ENCODE data around the gene PLA2G2C.

PLA2G2C gene

GRCh38 chr1:20126041-20126805 lies 60.1 kb downstream of the PLA2G2C start:
- no peak for DNase-seq
- POLR2A ChIA-PET, result no interaction called here
- Histone ChIP-seq H3K4me1 (ENCODE audit: control extremely low read depth in 1 of 4, control insufficient read depth in 4 of 4, insufficient read depth in 4 of 4, low read length in 3 of 4) (peaks cover 0 to 2% (median 0%) of the 10 kb centered on the region in 4 experiments), H3K4me3 (ENCODE audit: control insufficient read depth in 1 of 7, extremely low read depth in 1 of 7, insufficient read depth in 4 of 7, low read depth in 2 of 7, low read length in 6 of 7) (no peak overlapping the region), H3K9me3 (ENCODE audit: control extremely low read depth in 1 of 5, control insufficient read depth in 4 of 5, insufficient read depth in 2 of 5, low read depth in 1 of 5, low read length in 4 of 5) (peaks cover 0 to 10% (median 5%) of the 10 kb centered on the region in 5 experiments), H3K36me3 (ENCODE audit: control insufficient read depth in 4 of 4, insufficient read depth in 4 of 4, low read length in 3 of 4) (no peaks in the 10 kb centered on the region), H3K27ac (ENCODE audit: insufficient read depth in 1 of 2, low read depth in 1 of 2, low read length in 2 of 2, poor library complexity in 1 of 2, severe bottlenecking in 2 of 2) (no peak overlapping the region), H3K27me3 (replicated peaks in 2 of 5; ENCODE audit: control insufficient read depth in 4 of 5, insufficient read depth in 5 of 5, low read length in 4 of 5) (peaks cover 0 to 23% (median 3%) of the 10 kb centered on the region in 5 experiments)
- WGBS (ENCODE audit: insufficient coverage), result 94% methylated on average over 5 of the region's 9 CpGs
- CTCF ChIA-PET, result no interaction called here

GRCh38 chr1:20125100-20125499 lies 61.2 kb downstream of the PLA2G2C start:
- Histone ChIP-seq H3K4me3 (ENCODE audit: control insufficient read depth in 1 of 7, extremely low read depth in 1 of 7, insufficient read depth in 4 of 7, low read depth in 2 of 7, low read length in 6 of 7) (no peak overlapping the region), H3K9me3 (ENCODE audit: control extremely low read depth in 1 of 5, control insufficient read depth in 4 of 5, insufficient read depth in 2 of 5, low read depth in 1 of 5, low read length in 4 of 5) (peaks cover 0 to 10% (median 5%) of the 10 kb centered on the region in 5 experiments), H3K27me3 (replicated peaks in 2 of 5; ENCODE audit: control insufficient read depth in 4 of 5, insufficient read depth in 5 of 5, low read length in 4 of 5) (peaks cover 0 to 31% (median 8%) of the 10 kb centered on the region in 5 experiments), H3K4me1 (ENCODE audit: control extremely low read depth in 1 of 4, control insufficient read depth in 4 of 4, insufficient read depth in 4 of 4, low read length in 3 of 4) (peaks cover 0 to 2% (median 0%) of the 10 kb centered on the region in 4 experiments), H3K36me3 (ENCODE audit: control insufficient read depth in 4 of 4, insufficient read depth in 4 of 4, low read length in 3 of 4) (no peaks in the 10 kb centered on the region), H3K27ac (ENCODE audit: insufficient read depth in 1 of 2, low read depth in 1 of 2, low read length in 2 of 2, poor library complexity in 1 of 2, severe bottlenecking in 2 of 2) (no peak overlapping the region)
- ChIA-PET POLR2A (no interaction called here), CTCF (no interaction called here)
- DNase-seq, result no peak
- WGBS (ENCODE audit: insufficient coverage), result 85% methylated on average over 9 of the region's 10 CpGs

GRCh38 chr1:20124456-20125057 lies 61.8 kb downstream of the PLA2G2C start:
- peak in 2 of 3 donors; percentile 29 to 39 for DNase-seq
- Histone ChIP-seq H3K4me3 (ENCODE audit: control insufficient read depth in 1 of 7, extremely low read depth in 1 of 7, insufficient read depth in 4 of 7, low read depth in 2 of 7, low read length in 6 of 7) (no peak overlapping the region), H3K27me3 (replicated peaks in 2 of 5; ENCODE audit: control insufficient read depth in 4 of 5, insufficient read depth in 5 of 5, low read length in 4 of 5) (peaks cover 0 to 33% (median 8%) of the 10 kb centered on the region in 5 experiments), H3K27ac (ENCODE audit: insufficient read depth in 1 of 2, low read depth in 1 of 2, low read length in 2 of 2, poor library complexity in 1 of 2, severe bottlenecking in 2 of 2) (no peak overlapping the region), H3K4me1 (ENCODE audit: control extremely low read depth in 1 of 4, control insufficient read depth in 4 of 4, insufficient read depth in 4 of 4, low read length in 3 of 4) (peaks cover 0 to 2% (median 0%) of the 10 kb centered on the region in 4 experiments), H3K36me3 (ENCODE audit: control insufficient read depth in 4 of 4, insufficient read depth in 4 of 4, low read length in 3 of 4) (no peaks in the 10 kb centered on the region), H3K9me3 (ENCODE audit: control extremely low read depth in 1 of 5, control insufficient read depth in 4 of 5, insufficient read depth in 2 of 5, low read depth in 1 of 5, low read length in 4 of 5) (peaks cover 0 to 4% (median under 1%) of the 10 kb centered on the region in 5 experiments)
- CTCF ChIA-PET, result no interaction called here
- POLR2A ChIA-PET, result no interaction called here
- 86% methylated on average over 4 of the region's 7 CpGs for WGBS (ENCODE audit: insufficient coverage)

- CTCF ChIA-PET, result no interaction called here
- DNase-seq, result peak in 2 of 3 donors; percentile 34 to 50
- Histone ChIP-seq H3K4me3 (ENCODE audit: control insufficient read depth in 1 of 7, extremely low read depth in 1 of 7, insufficient read depth in 4 of 7, low read depth in 2 of 7, low read length in 6 of 7) (no peak overlapping the region), H3K9me3 (ENCODE audit: control extremely low read depth in 1 of 5, control insufficient read depth in 4 of 5, insufficient read depth in 2 of 5, low read depth in 1 of 5, low read length in 4 of 5) (peaks cover 0 to under 1% (median 0%) of the 10 kb centered on the region in 5 experiments), H3K4me1 (ENCODE audit: control extremely low read depth in 1 of 4, control insufficient read depth in 4 of 4, insufficient read depth in 4 of 4, low read length in 3 of 4) (peaks cover 0 to 2% (median 0%) of the 10 kb centered on the region in 4 experiments), H3K36me3 (ENCODE audit: control insufficient read depth in 4 of 4, insufficient read depth in 4 of 4, low read length in 3 of 4) (no peaks in the 10 kb centered on the region), H3K27me3 (replicated peaks in 2 of 5; ENCODE audit: control insufficient read depth in 4 of 5, insufficient read depth in 5 of 5, low read length in 4 of 5) (peaks cover 0 to 35% (median 8%) of the 10 kb centered on the region in 5 experiments), H3K27ac (ENCODE audit: insufficient read depth in 1 of 2, low read depth in 1 of 2, low read length in 2 of 2, poor library complexity in 1 of 2, severe bottlenecking in 2 of 2) (no peak overlapping the region)
- POLR2A ChIA-PET, result no interaction called here
- 24% methylated on average over 5 of the region's 10 CpGs for WGBS (ENCODE audit: insufficient coverage)
Measured at GRCh38 chr1:20123722-20124455, 62.4 kb downstream of the PLA2G2C start.

GRCh38 chr1:20120796-20121195 lies 65.5 kb downstream of the PLA2G2C start:
- no peak for DNase-seq
- ChIA-PET CTCF (no interaction called here), POLR2A (no interaction called here)
- WGBS (ENCODE audit: insufficient coverage), result 95% methylated on average over 4 of the region's 4 CpGs
- Histone ChIP-seq H3K36me3 (ENCODE audit: control insufficient read depth in 4 of 4, insufficient read depth in 4 of 4, low read length in 3 of 4) (no peaks in the 10 kb centered on the region), H3K4me1 (ENCODE audit: control extremely low read depth in 1 of 4, control insufficient read depth in 4 of 4, insufficient read depth in 4 of 4, low read length in 3 of 4) (peaks cover 0 to 2% (median 0%) of the 10 kb centered on the region in 4 experiments), H3K4me3 (ENCODE audit: control insufficient read depth in 1 of 7, extremely low read depth in 1 of 7, insufficient read depth in 4 of 7, low read depth in 2 of 7, low read length in 6 of 7) (no peak overlapping the region), H3K27ac (ENCODE audit: insufficient read depth in 1 of 2, low read depth in 1 of 2, low read length in 2 of 2, poor library complexity in 1 of 2, severe bottlenecking in 2 of 2) (no peak overlapping the region), H3K27me3 (replicated peaks in 2 of 5; ENCODE audit: control insufficient read depth in 4 of 5, insufficient read depth in 5 of 5, low read length in 4 of 5) (peaks cover 0 to 35% (median 8%) of the 10 kb centered on the region in 5 experiments), H3K9me3 (ENCODE audit: control extremely low read depth in 1 of 5, control insufficient read depth in 4 of 5, insufficient read depth in 2 of 5, low read depth in 1 of 5, low read length in 4 of 5) (no peaks in the 10 kb centered on the region)

- H3K9me3 ChIP-seq (ENCODE audit: control extremely low read depth in 1 of 5, control insufficient read depth in 4 of 5, insufficient read depth in 2 of 5, low read depth in 1 of 5, low read length in 4 of 5), result no peaks in the 10 kb centered on the region
- H3K27me3 ChIP-seq (replicated peaks in 2 of 5; ENCODE audit: control insufficient read depth in 4 of 5, insufficient read depth in 5 of 5, low read length in 4 of 5), result peaks cover 0 to 28% (median 10%) of the 10 kb centered on the region in 5 experiments
- no peak for DNase-seq
- H3K4me1 ChIP-seq (ENCODE audit: control extremely low read depth in 1 of 4, control insufficient read depth in 4 of 4, insufficient read depth in 4 of 4, low read length in 3 of 4), result no peaks in the 10 kb centered on the region
- H3K36me3 ChIP-seq (ENCODE audit: control insufficient read depth in 4 of 4, insufficient read depth in 4 of 4, low read length in 3 of 4), result no peaks in the 10 kb centered on the region
- no peak within 1 kb of the TSS for H3K4me3 ChIP-seq (ENCODE audit: control insufficient read depth in 1 of 7, extremely low read depth in 1 of 7, insufficient read depth in 4 of 7, low read depth in 2 of 7, low read length in 6 of 7)
- ChIA-PET CTCF (no interaction called here), POLR2A (no interaction called here)
- H3K27ac ChIP-seq (ENCODE audit: insufficient read depth in 1 of 2, low read depth in 1 of 2, low read length in 2 of 2, poor library complexity in 1 of 2, severe bottlenecking in 2 of 2), result no peak within 1 kb of the TSS
- WGBS (ENCODE audit: insufficient coverage), result no CpG with 5 or more reads among the region's 2 CpGs
Measured at GRCh38 chr1:20119347-20119746, 67.0 kb downstream of the PLA2G2C start, which contains the start of gene PLA2G2D. PLA2G2D (minus strand) TSS chr1:20119536; CDS start chr1:20119498, 38 bp downstream.

- Histone ChIP-seq H3K36me3 (ENCODE audit: control insufficient read depth in 4 of 4, insufficient read depth in 4 of 4, low read length in 3 of 4) (no peaks in the 10 kb centered on the region), H3K27ac (ENCODE audit: insufficient read depth in 1 of 2, low read depth in 1 of 2, low read length in 2 of 2, poor library complexity in 1 of 2, severe bottlenecking in 2 of 2) (no peak overlapping the region), H3K4me3 (ENCODE audit: control insufficient read depth in 1 of 7, extremely low read depth in 1 of 7, insufficient read depth in 4 of 7, low read depth in 2 of 7, low read length in 6 of 7) (no peak overlapping the region), H3K27me3 (replicated peaks in 2 of 5; ENCODE audit: control insufficient read depth in 4 of 5, insufficient read depth in 5 of 5, low read length in 4 of 5) (peaks cover 0 to 19% (median 10%) of the 10 kb centered on the region in 5 experiments), H3K4me1 (ENCODE audit: control extremely low read depth in 1 of 4, control insufficient read depth in 4 of 4, insufficient read depth in 4 of 4, low read length in 3 of 4) (no peaks in the 10 kb centered on the region), H3K9me3 (ENCODE audit: control extremely low read depth in 1 of 5, control insufficient read depth in 4 of 5, insufficient read depth in 2 of 5, low read depth in 1 of 5, low read length in 4 of 5) (no peaks in the 10 kb centered on the region)
- CTCF ChIA-PET, result no interaction called here
- POLR2A ChIA-PET, result no interaction called here
- DNase-seq, result no peak
Measured at GRCh38 chr1:20117236-20117635, 69.1 kb downstream of the PLA2G2C start.

Data from common myeloid progenitor, CD34-positive (primary cell).